Measurements from ENCODE around the gene KCNK3.

DNA sequence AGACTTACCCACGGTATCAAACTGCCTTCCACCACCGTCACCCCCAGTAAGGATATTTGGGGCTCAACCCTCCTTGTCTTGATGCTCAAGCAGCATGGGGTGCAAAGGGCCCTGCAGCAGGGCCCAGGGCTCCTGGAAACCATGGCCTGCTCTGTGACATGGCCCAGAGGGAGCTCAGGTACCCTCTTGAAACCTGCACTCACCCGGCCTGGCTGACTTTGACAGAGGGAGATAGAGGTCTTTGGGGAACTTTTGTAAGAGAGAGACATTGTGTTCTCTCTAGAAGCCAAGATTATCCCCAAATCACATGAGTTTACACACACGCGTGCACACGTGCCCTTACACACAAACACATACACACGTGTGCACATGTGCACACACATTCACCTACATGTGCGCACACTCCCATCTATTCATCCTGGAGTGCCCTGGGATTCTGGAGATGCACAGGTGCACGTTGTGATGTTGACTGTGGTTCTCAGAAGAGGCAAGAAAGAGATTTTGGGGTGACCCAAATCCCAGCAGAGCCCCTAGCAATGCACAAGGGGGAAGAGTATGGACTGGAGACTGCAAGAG, 19.6 kb upstream of the KCNK3 start:
- TF ChIP-seq NFYB (CRISPR knock-in tag; IDR thresholded peaks at IDR 0.05) (no peak), FOXK2 (IDR thresholded peaks at IDR 0.05) (no peak), ZNF207 (IDR thresholded peaks at IDR 0.05; ENCODE audit: borderline replicate concordance) (no peak), ELF4 (CRISPR knock-in tag; IDR thresholded peaks at IDR 0.05; ENCODE audit: borderline replicate concordance) (no peak), ZFYVE20 (CRISPR knock-in tag; IDR thresholded peaks at IDR 0.05; ENCODE audit: borderline replicate concordance, low read depth) (no peak)
- TF ChIP-seq, protein P1, sequence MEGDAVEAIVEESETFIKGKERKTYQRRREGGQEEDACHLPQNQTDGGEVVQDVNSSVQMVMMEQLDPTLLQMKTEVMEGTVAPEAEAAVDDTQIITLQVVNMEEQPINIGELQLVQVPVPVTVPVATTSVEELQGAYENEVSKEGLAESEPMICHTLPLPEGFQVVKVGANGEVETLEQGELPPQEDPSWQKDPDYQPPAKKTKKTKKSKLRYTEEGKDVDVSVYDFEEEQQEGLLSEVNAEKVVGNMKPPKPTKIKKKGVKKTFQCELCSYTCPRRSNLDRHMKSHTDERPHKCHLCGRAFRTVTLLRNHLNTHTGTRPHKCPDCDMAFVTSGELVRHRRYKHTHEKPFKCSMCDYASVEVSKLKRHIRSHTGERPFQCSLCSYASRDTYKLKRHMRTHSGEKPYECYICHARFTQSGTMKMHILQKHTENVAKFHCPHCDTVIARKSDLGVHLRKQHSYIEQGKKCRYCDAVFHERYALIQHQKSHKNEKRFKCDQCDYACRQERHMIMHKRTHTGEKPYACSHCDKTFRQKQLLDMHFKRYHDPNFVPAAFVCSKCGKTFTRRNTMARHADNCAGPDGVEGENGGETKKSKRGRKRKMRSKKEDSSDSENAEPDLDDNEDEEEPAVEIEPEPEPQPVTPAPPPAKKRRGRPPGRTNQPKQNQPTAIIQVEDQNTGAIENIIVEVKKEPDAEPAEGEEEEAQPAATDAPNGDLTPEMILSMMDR (CRISPR knock-in tag; IDR thresholded peaks at IDR 0.05), result no peak

Data from HepG2 (cell line).